HG03520 (cell line): ENCODE results near the gene SLC51B.
"Not testable (repeated sequence)": the region's sequence is repeated elsewhere in the genome, so short reads cannot be mapped to it uniquely, and the experiment has no call there.

Source experiments
- ATAC-seq: cut with Tn5 transposase; IDR thresholded peaks from one replicate; pipeline ENCODE4 v1.9.1; 2021; ENCODE audit warnings: mild to moderate bottlenecking, moderate library complexity; ENCODE audit not compliant: unreplicated experiment

SLC51B gene

GRCh38 chr15:65044724-65045481 lies at the start of gene SLC51B:
Gene SLC51B (plus strand): TSS chr15:65045387. CDS start chr15:65050005, 4,618 bp downstream.
- ATAC-seq: no peak

GRCh38 chr15:64997066-64997465 lies 48.1 kb upstream of the SLC51B start:
- ATAC-seq: no peak

- ATAC-seq: no peak
Observed at GRCh38 chr15:64997745-64998375, 47.3 kb upstream of the SLC51B start.

- no peak for ATAC-seq
Observed at GRCh38 chr15:65004993-65005392, 40.2 kb upstream of the SLC51B start.

- no peak for ATAC-seq
Observed at GRCh38 chr15:65006876-65007275, 38.3 kb upstream of the SLC51B start.

GRCh38 chr15:65008983-65009382 lies 36.2 kb upstream of the SLC51B start:
- ATAC-seq: no peak

- ATAC-seq: not testable (repeated sequence)
Observed at GRCh38 chr15:65011198-65011597, 34.0 kb upstream of the SLC51B start.

- ATAC-seq: no peak
Observed at GRCh38 chr15:65020419-65020818, 24.8 kb upstream of the SLC51B start.

- ATAC-seq: no peak
Observed at GRCh38 chr15:65021488-65021887, 23.7 kb upstream of the SLC51B start.

GRCh38 chr15:65026756-65027155 lies 18.4 kb upstream of the SLC51B start:
- no peak for ATAC-seq

- no peak for ATAC-seq
Observed at GRCh38 chr15:65027593-65027992, 17.6 kb upstream of the SLC51B start.

GRCh38 chr15:65028338-65028737 lies 16.8 kb upstream of the SLC51B start:
- no peak for ATAC-seq

GRCh38 chr15:65028921-65029735 lies 16.1 kb upstream of the SLC51B start, which contains the start of gene MTFMT:
Gene MTFMT (minus strand): TSS chr15:65029639. CDS start chr15:65029613, 26 bp downstream.
- ATAC-seq: peak; percentile 79

GRCh38 chr15:65029736-65030208 lies 15.4 kb upstream of the SLC51B start:
- no peak for ATAC-seq

GRCh38 chr15:65032801-65033537 lies 12.2 kb upstream of the SLC51B start:
- no peak for ATAC-seq

GRCh38 chr15:65033659-65034269 lies 11.4 kb upstream of the SLC51B start:
- ATAC-seq: no peak

- no peak for ATAC-seq
Observed at GRCh38 chr15:65034719-65035118, 10.5 kb upstream of the SLC51B start.

- no peak for ATAC-seq
Observed at GRCh38 chr15:65037309-65037708, 7.9 kb upstream of the SLC51B start.

GRCh38 chr15:65038428-65038827 lies 6.8 kb upstream of the SLC51B start:
- ATAC-seq: no peak

GRCh38 chr15:65038836-65039235 lies 6.4 kb upstream of the SLC51B start:
- no peak for ATAC-seq
